ENCODE data around the gene MAGOHB.

GRCh38 chr12:10610188-10610587 lies 3.2 kb downstream of the MAGOHB start:
- TF ChIP-seq CTCF (IDR thresholded peaks at IDR 0.05) (no peak), POLR2A (IDR thresholded peaks at IDR 0.05) (no peak), EP300 (IDR thresholded peaks at IDR 0.05) (no peak)
